ENCODE results near the gene FXYD3.
"Not testable (repeated sequence)": the region's sequence is repeated elsewhere in the genome, so short reads cannot be mapped to it uniquely, and the experiment has no call there.

The FXYD3 gene

DNA sequence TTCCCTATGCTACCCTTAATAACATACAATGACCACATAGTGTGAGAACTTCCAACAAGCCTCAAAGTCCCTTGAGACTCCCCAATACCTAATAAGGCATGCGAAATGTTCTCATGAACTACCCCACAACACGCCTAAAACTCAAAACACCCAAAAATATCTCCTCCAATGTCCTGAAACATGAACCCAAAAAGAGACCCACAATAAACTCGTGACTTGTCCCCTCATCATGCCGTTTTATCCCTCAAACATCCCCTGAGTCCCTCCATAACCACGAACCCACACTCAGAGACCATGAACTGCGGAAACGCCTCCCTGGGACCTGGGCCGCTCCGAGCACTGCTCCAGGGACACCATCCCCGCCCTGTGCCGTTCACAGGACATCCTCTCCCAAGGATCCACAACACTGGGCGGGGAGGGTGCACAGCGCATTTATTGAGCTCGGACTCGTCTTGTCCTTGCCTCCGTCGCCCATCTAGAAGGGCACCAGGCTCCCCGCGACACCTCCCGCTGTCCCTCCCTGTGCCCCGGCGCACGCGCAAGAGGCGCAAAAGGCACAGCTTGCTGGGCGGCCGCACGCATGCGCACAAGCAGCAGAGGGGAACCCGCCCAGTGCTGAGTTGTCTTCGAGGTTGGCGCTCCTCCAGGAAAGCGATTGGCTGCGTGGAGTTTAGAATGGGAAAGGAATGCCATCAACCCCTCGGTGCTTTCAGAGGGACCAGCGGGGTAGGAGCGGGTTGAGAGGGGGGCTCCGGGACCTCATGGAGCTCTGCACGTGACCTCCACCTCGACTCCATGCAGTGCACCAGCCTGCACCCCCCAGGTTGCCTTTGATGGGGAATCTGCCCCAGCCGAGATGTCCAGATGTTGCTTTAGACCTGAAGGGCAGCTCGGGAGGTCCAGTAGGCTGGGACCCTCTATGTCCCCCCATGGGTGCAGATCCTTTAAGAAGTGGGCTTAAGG, 8.8 kb downstream of the FXYD3 start:
- peak; percentile 97 for DNase-seq (ENCODE audit: low spot score)

DNA sequence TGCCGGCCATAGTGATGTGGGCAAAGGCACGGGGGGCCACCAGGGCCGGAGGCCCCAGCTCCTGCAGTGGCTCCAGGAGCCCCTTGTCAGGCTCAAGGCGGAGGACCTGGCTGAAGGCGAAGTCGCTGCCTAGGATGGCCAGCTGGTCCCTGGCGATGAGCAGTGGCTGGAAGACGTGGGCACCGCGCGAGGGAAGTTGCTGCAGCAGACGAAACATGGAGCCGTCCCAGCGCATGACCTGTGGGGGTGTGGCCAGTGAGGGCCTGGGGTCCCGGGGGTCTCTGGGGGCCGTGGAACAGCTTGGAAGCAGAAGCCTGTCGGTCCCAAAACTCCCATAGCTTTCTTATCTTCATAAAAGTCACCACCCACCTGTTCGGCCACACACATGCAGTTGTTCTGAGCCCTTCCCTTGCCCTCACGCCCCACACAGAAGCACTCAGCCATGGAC, 9.7 kb downstream of the FXYD3 start:
- no peak for DNase-seq (ENCODE audit: low spot score)

DNA sequence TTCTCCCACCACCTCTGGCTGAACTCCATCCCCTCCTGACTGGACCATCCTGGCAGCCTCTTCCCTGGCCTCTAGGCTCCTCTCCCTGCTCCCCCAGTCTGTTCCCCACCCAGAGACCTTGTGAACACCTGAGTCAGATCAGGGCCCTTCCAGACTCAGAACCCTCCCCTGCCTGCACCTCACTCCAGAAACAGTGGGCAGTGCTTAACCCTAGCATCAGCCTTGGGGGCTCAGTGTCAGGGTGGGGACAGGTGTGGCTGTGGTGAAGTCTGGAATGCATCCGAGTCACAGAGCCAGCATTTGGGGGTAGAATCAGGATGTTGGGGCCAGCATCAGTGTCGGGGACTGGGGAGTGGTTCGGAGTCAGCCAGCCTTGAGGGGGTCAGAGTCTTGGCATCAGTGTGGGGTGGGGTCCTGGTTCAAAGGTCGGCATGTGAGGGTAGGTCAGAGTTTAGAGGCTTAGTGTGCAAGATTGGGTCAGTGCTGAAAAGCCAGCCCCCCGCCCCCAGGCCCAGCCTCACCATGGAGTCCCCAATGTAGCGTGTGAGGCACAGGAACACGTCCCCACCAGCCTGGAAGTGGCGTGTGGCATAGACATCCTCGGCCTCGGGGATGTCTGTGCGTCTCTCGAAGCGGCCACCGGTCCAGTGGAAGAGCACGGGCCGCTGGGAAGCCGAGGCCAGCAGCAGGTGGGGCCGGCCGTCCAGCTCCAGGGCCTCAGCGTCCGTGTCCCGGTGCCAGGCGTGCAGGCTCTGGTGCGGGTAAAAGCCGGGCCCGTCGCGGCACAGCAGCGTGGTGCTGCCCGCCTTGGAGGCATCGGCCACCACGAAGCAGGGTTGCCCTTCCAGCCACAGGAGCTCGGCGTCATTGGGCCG, 10.4 kb downstream of the FXYD3 start:
- DNase-seq (ENCODE audit: low spot score) = no peak

DNA sequence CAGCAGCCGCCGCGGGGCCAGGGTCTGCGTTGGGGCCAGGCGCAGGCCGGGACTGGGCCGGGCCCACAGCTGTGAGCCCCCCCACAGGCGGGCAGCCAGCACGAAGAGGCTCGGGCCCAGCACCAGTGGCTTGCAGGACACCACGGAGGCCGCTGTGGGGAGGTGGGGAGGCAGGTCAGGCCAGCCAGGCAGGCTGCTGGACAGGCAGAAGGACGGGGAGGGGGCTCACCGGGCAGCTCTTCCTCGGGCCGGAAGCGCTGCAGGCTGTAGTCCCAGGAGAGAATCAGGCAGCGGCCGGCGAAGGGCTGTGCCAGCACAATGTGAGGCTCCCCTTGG, 11.0 kb downstream of the FXYD3 start:
- no peak for DNase-seq (ENCODE audit: low spot score)

DNA sequence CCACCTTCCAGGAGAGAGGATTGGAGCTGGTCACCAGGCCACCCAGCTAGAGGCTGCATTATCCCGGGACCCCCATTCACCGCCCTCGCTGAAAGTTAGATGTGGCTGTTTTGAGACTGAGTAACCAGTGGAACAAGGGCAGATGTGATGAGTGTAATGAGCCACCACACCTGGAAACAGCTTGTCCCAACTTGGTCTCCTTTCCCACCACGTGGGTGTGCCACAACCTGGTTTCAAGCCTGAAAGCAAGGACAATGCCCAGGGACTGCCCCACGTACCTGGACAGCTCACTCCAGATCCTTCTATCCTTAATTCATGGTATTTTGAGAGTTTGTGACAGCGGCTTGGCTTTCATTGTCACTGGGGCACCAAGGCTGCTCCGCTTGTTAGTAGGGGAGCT, 12.2 kb downstream of the FXYD3 start:
- no peak for DNase-seq (ENCODE audit: low spot score)

DNA sequence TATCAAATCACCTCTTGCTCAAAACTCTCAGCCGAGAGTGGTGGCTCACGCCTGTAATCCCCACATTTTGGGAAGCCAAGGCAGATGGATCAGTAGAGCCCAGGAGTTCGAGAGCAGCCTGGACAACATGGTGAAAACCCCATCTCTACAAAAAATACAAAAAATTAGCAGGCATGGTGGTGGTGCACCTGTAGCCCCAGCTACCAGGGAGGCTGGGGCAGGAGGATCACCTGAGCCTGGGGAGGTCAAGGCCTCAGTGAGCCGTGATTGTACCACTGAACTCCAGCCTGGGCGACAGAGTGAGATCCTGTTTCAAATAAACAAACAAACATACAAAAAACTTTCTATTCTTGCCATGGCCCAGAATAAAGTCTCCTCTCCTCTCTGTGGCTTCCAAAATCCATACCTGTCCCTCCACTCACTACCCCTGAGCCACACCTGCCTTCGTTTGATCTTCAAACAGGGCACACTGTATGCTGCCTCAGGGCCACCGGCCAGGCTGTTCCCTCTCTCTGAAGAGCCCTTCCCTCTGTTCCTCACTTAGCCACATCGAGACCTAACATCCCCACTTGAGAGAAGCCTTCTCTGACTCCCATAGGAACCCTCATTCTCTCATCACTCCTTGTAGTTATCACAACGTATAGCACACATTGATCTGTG, 12.9 kb downstream of the FXYD3 start:
- DNase-seq (ENCODE audit: low spot score) = no peak

DNA sequence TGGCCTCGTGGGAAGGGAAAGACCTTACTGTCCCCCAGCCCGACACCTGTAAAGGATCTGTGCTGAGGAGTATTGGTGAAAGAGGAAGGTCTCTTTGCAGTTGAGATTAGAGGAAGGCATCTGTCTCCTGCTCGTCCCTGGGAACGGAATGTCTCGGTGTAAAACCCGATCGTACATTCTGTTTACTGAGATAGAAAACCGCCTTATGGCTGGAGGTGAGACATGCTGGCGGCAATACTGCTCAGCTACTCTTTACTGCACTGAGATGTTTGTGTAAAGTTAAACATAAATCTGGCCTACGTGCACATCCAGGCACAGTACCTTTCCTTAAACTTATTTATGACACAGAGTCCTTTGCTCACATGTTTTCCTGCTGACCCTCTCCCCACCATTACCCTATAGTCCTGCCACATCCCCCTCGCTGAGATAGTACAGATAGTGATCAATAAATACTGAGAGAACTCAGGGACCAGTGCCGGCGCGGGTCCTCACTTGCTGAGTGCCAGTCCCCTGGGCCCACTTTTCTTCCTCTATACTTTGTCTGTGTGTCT, 14.2 kb downstream of the FXYD3 start:
- not testable (repeated sequence) for DNase-seq (ENCODE audit: low spot score)

DNA sequence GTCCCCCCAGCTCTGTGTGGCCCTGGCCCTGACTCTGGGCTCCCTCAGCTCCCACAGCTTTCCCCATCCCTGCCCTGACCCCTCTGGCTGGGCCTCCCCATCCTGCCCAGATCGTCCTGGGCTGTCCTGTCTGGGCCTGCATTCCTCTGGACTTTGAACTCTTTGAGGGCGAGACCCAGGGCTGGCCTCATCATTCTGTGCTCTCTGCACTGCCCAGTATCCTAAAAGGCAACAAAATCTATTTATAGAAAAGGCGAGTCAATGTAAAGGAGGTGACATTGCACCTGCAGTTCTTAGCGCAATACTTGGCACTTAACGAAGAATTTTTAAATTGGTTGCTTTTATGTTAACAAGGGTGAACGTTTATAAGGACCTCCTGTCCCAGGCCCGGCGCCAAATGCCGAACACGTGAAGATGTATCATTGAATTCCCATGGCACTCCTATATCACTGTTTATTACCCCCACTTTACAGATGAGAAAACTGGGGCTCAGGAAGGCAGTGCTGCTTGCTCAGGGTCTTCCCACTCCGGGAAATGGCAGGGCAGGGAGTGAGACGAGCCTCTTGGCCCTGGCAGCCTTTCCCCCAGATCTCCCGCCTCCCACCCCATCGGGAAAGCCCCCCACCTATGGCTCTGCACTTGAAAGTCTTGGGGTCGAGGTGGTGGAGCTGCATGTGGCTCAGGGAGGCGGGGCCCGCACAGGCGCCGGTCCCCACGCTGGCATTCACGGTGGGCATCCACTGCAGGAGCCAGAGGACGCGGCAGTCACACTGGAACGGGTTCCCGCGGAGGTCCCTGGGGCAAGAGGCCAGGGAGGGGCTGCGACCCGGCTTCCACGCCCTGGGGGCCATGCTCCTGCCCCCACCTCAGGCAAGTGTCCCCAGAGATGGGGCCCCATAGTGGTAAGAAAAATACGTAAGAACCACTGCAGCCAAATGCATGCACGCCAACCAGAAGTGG, 15.4 kb downstream of the FXYD3 start:
- DNase-seq (ENCODE audit: low spot score) = no peak

DNA sequence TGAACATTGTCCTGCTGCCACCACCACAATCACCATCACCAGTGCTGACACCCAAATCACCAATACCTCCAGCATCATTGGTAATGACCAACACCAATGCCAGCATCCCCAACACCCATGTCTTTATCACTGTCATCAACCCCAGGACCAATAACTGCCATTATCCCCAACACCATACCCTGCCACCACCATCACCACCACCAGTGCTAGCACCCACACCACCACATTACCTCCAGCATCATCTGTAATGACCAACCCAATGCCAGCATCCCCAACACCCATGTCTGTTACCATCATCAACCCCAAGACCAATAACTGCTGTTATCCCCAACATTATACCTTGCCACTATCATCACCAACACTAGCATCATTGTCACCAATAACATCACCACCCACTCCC, 16.6 kb downstream of the FXYD3 start:
- no peak for DNase-seq (ENCODE audit: low spot score)

DNA sequence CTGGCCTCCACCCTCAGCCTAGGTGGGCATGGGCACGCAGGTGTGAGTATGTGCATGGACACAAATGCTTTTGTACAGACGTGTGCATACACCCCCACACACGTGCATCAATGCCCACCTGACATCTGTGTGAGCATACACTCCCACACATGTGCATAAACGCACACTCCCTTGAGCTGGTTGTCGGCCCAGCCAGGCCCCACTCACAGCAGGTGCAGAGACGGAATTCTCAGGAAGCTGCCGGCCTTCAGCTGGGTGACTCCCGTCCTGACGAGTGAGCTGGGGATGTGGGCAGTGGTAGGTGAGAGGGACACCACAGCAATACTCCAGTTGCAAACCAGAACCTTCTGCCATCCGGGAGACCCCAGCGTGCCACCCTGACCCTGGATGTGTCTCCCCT, 18.2 kb downstream of the FXYD3 start:
- DNase-seq (ENCODE audit: low spot score) = no peak

DNA sequence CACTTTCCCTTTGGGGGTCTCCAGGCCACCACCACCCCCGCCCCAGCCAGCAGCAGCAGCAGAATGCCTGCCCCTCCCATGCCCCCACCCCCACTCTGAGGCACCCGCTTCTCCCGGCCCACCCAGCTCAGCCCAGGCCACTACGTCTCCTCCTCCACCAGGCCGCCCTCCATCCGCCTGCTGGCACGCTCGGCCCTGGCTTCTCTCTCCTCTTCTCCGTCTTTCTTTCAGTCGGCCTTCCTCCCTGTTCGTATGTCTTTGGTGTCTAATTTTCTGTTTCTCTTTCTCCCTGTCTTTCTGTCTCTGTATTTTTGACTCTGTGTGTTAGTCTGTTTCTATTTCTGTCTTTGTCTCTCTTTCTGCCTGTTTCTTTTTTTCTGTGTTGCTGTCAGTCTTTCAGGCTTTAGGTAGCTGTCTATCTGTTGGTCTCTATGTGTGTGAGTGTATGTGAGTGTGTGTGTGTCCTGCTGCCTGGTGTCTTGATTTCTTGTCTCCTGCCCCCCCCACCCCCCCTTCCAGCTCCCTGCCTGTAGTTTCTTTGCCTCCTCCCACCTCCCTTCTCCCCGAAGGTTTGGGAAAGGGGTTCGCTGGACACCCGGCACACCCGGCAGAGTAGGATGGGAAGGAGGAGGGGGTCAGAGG, 19.1 kb downstream of the FXYD3 start, which contains the start of gene LGI4:
TSS of gene LGI4 (minus strand) at position 459 of the 642 bp plus-strand sequence. CDS start at position 80, 379 bp downstream.
- DNase-seq (ENCODE audit: low spot score) = no peak

DNA sequence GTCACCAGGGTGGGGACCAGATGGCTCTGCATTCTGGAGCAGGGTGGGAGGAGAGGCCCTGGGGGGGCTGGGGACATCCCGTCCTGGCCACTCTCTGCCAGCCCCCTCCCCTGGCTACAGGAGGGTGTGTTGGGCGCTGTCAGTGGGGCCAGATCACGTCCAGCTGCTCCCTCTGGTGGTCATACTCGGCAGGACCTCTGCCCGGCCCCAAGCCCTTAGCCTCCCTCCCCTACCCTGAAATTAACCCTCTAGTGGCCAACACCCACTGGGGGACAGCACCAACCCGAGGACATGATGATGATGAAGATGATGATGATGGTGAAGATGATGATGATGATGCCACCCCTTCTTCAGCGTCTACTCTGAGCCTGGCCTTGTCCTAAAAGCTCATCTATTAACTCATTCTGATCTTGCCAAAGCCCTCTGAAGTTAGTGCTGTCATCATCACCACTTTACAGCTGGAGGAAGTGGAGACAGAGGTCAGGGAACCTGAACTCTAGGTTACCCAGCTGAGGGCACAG, 19.8 kb downstream of the FXYD3 start:
- DNase-seq (ENCODE audit: low spot score) = peak; percentile 74

DNA sequence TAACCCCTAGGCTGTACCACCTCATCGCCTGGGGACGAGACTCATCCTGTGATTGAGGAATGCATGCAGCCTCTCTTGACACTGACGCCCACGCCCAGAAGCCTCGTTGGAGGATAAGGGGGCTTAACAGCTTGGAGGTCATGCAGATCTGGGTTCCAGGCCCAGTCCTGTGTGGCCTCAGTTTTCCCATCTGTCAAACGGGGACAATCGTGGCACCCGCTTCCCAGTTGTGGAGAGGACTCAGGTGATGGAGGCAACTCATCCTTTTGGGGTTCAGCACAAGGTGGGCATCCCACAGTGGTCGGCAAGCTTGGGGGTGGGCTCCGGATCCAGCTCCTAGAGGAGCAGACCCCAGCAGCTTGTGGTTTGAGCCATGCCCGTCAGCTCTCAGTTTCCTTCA, 20.6 kb downstream of the FXYD3 start:
- no peak for DNase-seq (ENCODE audit: low spot score)

DNA sequence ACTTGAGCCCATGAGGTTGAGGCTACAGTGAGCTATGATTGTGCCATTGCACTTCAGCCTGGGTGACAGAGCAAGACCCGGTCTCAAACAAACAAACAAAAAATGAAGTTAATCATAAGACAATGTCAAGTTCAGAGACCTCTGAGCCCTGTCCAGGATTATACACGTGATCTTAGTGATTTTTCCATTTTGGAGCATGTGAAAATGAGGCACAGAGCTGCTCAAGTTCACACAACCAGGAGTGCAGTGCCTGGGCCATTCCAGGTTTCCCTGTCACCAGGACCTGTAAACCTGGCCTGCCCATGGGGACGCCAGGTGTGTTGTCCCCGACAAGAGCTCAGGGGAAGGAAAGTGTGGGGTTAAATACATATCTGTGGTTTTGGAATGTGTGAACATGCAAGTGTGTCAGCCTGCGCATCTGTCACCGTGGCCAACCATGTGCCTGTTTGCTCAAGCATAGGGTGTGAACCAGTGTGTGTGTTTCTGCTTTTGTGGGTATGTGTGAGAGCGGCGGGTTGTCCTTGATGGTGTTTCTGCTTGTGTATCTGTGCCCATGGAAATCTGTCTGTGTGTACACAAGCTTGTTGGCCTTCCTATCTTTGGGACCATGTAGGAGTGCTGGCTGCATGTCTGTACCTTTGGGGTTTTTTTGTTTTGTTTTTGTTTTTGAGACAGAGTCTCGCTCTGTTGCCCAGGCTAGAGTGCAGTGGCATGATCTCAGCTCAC, 21.5 kb downstream of the FXYD3 start:
- no peak for DNase-seq (ENCODE audit: low spot score)

DNA sequence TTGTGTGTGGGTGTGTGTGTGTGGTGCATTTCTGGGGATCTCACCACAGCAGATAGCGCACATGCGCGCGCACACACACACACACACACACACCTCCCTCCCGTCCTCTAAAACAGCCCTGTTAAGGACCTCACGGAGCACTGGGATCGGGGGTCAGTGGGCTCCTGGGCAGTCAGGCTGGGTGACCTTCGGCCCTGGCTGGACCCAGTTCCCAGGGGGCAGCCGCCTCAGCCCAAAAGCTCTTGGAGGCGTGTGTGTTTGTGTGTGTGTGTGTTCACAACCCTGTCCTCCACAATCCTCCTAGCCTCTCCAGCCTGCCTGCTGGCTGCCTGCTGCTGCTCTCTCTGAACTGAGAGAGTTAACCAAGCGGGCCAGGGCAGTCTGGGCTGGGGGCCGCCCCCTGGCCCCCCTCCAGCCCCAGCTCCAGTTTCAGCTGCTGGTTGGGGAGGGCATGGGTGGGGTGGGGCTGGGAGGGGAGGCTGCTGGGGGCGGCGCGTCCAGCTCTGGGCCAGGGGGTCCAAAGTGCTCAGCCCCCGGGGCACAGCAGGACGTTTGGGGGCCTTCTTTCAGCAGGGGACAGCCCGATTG, 22.8 kb downstream of the FXYD3 start, which contains the start of gene FXYD1:
TSS of gene FXYD1 (plus strand) at position 520 of the 588 bp plus-strand sequence. CDS start 1,256 bp downstream, outside the sequence.
- DNase-seq (ENCODE audit: low spot score) = no peak

DNA sequence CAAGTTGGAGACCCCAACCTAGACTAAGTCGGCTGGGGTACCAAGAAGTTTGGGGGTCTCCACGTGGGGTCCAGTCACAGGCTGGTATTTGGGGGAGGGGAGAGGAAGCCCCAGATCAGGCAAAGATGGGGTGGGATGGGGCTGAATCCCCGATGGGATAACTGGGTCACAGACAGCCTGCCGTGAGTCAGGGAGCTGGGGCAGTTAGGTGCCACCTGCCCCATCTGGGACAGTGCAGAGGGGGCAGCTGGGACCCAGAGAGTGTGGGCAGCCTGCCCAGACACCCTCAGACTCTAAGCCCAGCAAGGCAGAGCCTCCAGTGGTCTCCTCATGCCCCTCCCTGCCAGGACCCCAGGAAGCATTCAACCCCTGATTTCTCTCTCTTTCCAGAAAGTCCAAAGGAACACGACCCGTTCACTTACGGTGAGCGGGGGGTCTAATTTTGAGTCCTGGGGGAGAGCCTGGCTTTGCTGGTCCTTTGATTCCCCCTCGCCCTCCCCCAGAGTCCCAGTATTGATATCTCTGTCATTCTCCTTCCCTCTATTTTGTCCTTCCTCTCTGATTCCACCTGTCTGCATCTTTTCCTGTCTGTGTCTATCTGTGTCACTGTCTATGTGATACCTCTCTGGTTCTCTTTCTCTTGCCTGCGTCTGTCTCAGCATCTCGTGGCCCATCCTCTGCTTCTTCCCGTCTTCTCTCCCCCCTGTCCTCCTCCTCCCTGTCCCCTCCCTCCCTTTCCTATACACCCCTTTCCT, 24.8 kb downstream of the FXYD3 start:
- no peak for DNase-seq (ENCODE audit: low spot score)

DNA sequence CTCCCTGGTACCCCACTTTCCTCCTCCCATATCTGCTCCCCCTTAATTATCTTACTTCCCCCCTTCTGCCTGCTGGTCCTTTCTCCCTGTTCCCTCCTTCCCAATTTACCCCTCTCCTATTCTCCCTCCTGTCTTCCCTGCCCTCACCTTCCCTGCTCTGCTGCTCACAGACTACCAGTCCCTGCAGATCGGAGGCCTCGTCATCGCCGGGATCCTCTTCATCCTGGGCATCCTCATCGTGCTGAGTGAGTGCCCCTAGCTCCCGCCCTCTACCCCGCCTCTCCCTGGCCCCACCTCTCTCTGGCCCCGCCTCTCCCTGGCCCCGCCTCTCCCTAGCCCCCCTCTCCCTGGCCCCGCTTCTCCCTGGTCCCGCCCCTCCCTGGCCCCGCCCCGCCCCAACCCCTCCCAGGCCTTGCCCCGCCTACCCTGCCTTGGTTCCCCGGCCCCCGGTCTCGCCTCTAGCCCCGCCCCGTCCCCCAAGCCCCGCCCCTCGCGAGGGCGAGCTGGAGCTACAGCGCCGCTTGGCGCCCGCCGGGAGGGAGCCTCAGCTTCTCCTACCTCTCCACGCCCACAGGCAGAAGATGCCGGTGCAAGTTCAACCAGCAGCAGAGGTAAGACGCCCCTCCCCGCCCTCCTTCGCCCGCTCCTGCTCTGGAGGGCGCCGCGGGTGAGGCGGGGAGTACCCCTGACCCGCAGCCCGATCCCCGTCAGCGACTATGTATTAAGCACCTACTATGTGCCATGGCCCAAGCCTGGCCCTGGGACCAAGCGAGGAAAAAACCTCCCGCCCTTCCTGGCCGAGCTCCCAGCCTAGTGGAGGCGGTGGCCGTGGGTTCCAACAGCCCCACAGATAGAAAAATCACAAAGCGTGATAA, 25.6 kb downstream of the FXYD3 start:
- peak; percentile 99 for DNase-seq (ENCODE audit: low spot score)
